Right atrium auricular region (tissue), 2 donors: Measurements from ENCODE around the gene PSTPIP2. TPM values are rescaled to one million over a fixed set of nuclear protein-coding genes. Genes with fewer than 3 reads are reported as not detected.

Source experiments
- DNase-seq: peaks from one replicate; pipeline ENCODE4 v3.0.0-alpha.2; 2019; ENCODE audit warnings: low spot score
- H3K27ac ChIP-seq, 2 donors: fragments of 200-600 bp; sonication (generic); 1 replicate in 1 of 2; 2 replicates in 1 of 2; pipeline ENCODE4 v1.5.1; 2016 to 2019
- H3K27me3 ChIP-seq, 2 donors: fragments of 200-600 bp; sonication (generic); one replicate each; pipeline versions ENCODE4 v1.5.1 to v1.6.0; 2017 to 2019
- H3K36me3 ChIP-seq: fragments of 200-600 bp; sonication (generic); one replicate; pipeline ENCODE4 v1.5.1; 2016
- H3K4me1 ChIP-seq, 2 donors: fragments of 200-600 bp; sonication (generic); one replicate each; pipeline versions ENCODE4 v1.5.1 to v1.6.0; 2017 to 2019
- H3K4me3 ChIP-seq, 2 donors: fragments of 200-600 bp; sonication (generic); 1 replicate in 1 of 2; 2 replicates in 1 of 2; pipeline ENCODE4 v1.5.1; 2017 to 2019; ENCODE audit warnings: mild to moderate bottlenecking in 1 of 2, moderate library complexity in 1 of 2
- H3K9me3 ChIP-seq, 2 donors: fragments of 200-600 bp; sonication (generic); one replicate each; pipeline ENCODE4 v1.5.1; 2019
- total RNA-seq, 2 donors: library from RNA; depleted of rRNA; stranded (reverse); fragments of >200 nt; gene quantifications; one replicate each; pipeline ENCODE4 v1.1.0, GENCODE V29; 2016
- TF ChIP-seq, protein P1 (sequence below), 2 donors: fragments of 200-600 bp; sonication (generic); IDR thresholded peaks; one replicate each; pipeline ENCODE4 v1.5.1; 2019; ENCODE audit warnings: antibody characterized with exemption in 2 of 2

PSTPIP2 gene
- total RNA-seq, 2 donors from 2014 or later: 3.4 to 3.9 TPM

DNA sequence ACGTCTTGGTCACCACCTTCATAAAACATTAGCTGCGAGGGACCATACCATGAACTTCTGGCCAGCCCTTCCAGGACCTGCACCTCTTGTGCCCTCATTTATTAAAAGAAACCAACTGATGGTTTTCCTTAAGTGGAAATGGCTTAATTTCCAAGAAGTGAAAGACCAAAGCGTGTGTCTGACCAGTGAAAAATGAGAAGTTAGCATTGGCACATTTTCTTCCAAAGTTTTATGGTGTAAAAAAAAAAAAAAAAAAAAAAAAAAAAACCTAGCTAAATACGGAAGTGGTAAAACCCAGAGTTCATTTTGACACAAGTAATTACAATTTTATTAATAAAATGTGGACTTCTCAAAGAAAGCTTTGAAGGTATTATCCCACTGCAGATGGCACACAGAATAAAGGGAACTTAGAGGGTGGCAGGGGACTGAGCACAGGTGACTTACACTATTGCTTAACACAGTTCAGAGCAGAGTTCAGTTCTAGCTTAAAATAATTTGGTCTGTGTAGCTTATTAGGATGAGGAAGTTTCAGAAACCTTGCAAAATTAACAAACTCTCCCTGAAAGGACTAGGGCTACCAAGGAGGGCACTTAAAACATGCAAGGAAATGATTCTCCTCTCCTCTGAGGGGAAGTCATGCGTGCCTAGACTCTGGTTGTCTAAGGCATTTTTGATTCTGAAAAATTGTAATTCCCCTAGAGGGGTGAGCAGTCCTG is 62.8 kb downstream of the PSTPIP2 start:
- H3K36me3 ChIP-seq: no peaks in the 10 kb centered on the region
- no peaks in the 10 kb centered on the region for H3K9me3 ChIP-seq
- TF ChIP-seq, protein P1, sequence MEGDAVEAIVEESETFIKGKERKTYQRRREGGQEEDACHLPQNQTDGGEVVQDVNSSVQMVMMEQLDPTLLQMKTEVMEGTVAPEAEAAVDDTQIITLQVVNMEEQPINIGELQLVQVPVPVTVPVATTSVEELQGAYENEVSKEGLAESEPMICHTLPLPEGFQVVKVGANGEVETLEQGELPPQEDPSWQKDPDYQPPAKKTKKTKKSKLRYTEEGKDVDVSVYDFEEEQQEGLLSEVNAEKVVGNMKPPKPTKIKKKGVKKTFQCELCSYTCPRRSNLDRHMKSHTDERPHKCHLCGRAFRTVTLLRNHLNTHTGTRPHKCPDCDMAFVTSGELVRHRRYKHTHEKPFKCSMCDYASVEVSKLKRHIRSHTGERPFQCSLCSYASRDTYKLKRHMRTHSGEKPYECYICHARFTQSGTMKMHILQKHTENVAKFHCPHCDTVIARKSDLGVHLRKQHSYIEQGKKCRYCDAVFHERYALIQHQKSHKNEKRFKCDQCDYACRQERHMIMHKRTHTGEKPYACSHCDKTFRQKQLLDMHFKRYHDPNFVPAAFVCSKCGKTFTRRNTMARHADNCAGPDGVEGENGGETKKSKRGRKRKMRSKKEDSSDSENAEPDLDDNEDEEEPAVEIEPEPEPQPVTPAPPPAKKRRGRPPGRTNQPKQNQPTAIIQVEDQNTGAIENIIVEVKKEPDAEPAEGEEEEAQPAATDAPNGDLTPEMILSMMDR (IDR thresholded peaks at IDR 0.05): no peak
- no peak overlapping the region for H3K4me3 ChIP-seq
- no peak overlapping the region for H3K27ac ChIP-seq
- DNase-seq: no peak
- no peaks in the 10 kb centered on the region for H3K4me1 ChIP-seq
- no peaks in the 10 kb centered on the region for H3K27me3 ChIP-seq

DNA sequence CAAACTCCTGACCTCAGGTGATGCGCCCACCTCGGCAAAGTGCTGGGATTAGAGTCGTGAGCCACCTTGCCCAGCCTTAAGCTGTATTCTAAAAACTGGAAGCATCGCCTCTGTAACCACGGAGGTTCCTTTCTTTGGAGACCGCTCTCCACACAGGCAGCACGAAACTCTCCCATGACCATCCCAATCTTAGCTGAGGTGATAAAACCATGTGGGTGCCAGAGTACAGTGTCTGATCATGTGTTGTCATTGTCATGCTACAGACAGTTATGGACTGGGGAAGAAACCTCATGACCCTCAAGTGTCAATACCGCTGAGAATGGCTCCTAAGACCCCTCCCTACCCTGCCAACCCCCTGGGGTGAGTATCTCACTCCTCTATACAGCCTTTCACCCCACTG is 63.5 kb downstream of the PSTPIP2 start:
- DNase-seq: no peak
- Histone ChIP-seq H3K36me3 (no peaks in the 10 kb centered on the region), H3K4me1 (no peaks in the 10 kb centered on the region), H3K4me3 (no peak overlapping the region), H3K9me3 (no peaks in the 10 kb centered on the region), H3K27ac (no peak overlapping the region), H3K27me3 (no peaks in the 10 kb centered on the region)
- TF ChIP-seq, protein P1 (IDR thresholded peaks at IDR 0.05): no peak

DNA sequence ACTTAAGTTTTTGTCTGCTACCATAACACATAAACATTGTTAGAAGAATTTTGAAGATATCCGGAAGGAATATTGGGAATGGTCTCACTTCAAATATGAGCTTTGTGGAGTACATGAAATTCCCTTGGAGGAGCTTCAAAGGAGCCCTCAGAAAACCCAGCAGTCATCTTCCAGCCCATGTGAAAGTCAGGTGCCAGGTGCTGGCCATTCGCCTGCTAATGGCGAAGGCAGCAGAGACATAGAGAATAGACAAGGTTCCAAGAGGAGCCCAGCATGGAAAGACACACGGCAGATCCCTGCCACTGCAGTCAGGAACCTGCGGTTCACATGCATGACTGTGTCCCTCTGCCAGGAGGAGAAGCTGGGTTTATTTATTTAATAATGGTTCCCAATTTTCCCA is 64.9 kb downstream of the PSTPIP2 start:
- no peak for DNase-seq
- no peak overlapping the region for H3K27ac ChIP-seq
- TF ChIP-seq, protein P1 (IDR thresholded peaks at IDR 0.05): no peak

GRCh38 chr18:46002934-46003333 is 69.1 kb downstream of the PSTPIP2 start:
- no peaks in the 10 kb centered on the region for H3K36me3 ChIP-seq
- DNase-seq: no peak
- no peaks in the 10 kb centered on the region for H3K27me3 ChIP-seq
- no peaks in the 10 kb centered on the region for H3K9me3 ChIP-seq
- no peak overlapping the region for H3K4me3 ChIP-seq
- no peak overlapping the region for H3K27ac ChIP-seq
- TF ChIP-seq, protein P1 (IDR thresholded peaks at IDR 0.05): no peak
- H3K4me1 ChIP-seq: no peaks in the 10 kb centered on the region

More for the DNA sequence above, 64.9 kb downstream of the PSTPIP2 start:
- Histone ChIP-seq H3K27me3 (no peaks in the 10 kb centered on the region), H3K4me3 (no peak overlapping the region), H3K9me3 (no peaks in the 10 kb centered on the region), H3K36me3 (no peaks in the 10 kb centered on the region), H3K4me1 (no peaks in the 10 kb centered on the region)

DNA sequence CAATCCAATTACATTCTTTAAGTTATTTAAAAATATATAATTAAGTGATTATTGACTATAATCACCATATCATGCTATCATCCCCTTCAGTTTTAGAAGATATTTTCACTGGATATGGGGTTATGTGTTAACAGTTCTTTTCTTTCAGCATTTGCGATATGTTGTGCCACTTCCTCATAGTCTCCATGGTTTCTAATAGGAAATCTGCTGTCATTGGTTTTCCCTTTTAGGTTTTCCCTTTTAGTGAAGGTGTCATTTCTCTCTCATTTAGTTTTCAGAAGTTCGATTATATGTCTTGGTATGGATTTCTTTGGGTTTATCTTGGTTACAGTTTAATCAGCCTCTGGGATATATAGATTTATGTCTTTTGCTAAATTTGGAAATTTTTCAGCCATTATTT is 70.2 kb downstream of the PSTPIP2 start:
- DNase-seq: no peak
- H3K4me3 ChIP-seq: no peak overlapping the region
- H3K36me3 ChIP-seq: no peaks in the 10 kb centered on the region
- no peaks in the 10 kb centered on the region for H3K27me3 ChIP-seq
- no peaks in the 10 kb centered on the region for H3K4me1 ChIP-seq
- no peak overlapping the region for H3K27ac ChIP-seq
- TF ChIP-seq, protein P1 (IDR thresholded peaks at IDR 0.05): no peak
- no peaks in the 10 kb centered on the region for H3K9me3 ChIP-seq

DNA sequence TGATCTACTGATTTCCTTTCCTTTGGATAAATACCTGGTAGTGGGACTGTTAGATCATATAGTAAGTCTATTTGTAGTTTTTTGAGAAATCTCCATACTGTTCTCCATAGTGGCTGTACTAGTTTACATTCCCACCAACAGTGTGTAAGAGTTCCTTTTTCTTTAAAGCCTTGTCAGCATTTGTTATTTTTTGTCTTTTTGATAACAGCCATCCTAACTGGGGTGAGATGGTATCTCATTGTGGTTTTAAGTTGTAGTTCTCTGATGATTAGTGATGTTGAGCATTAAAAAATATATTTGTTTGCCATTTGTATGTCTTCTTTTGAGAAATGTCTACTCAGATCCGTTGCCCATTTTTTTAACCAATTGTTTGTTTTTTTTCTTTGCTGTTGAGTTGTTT is 71.0 kb downstream of the PSTPIP2 start:
- TF ChIP-seq, protein P1 (IDR thresholded peaks at IDR 0.05): no peak
- no peaks in the 10 kb centered on the region for H3K4me1 ChIP-seq

More for the DNA sequence above, 71.0 kb downstream of the PSTPIP2 start:
- H3K4me3 ChIP-seq: no peak overlapping the region
- no peak for DNase-seq
- no peaks in the 10 kb centered on the region for H3K27me3 ChIP-seq
- H3K36me3 ChIP-seq: no peaks in the 10 kb centered on the region
- no peaks in the 10 kb centered on the region for H3K9me3 ChIP-seq
- H3K27ac ChIP-seq: no peak overlapping the region
